ENCODE measurements around the gene YRDC. TPM values are rescaled to one million over a fixed set of nuclear protein-coding genes. Genes with fewer than 3 reads are reported as not detected.

The YRDC gene
- total and polyA plus RNA-seq, 2 of the 13 experiments (the other 11 are each of a cell fraction or from before 2014, with no cell fraction given), result 27.5 to 29.2 TPM

DNA sequence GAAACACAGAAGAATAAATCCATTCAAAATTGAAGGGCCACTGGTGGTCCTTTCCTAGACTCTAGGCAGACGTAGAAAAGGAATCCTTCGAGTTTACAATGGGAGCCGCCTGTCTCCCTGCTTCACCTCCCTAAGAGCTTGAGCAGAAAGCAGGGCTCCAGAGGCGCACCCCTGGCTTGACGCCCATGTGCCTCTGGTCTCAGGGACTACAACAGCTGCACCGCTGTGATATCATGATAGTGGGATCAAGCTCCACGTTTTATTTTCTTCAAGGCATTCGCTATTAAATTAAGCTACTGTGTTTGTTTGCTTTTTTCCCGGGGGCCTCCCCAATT lies 821 bp downstream of the YRDC start:
- H3K79me2 ChIP-seq (ENCODE audit: insufficient read depth, low read length), result peaks cover 17% of the 10 kb centered on the region
- peak overlapping the region; percentile 75 for H3K27ac ChIP-seq (ENCODE audit: extremely low read length, insufficient read depth, low read length)
- ATAC-seq (no peak), FAIRE-seq (no peak), DNase-seq (ENCODE audit: low spot score) (no peak)
- H3K27me3 ChIP-seq (ENCODE audit: control insufficient read depth in 1 of 2, insufficient read depth in 2 of 2, low read length in 2 of 2), result no peaks in the 10 kb centered on the region; a peak in 1 of 5 replicates
- intact Hi-C loops (cut with micrococcal nuclease; ENCODE audit: unreplicated experiment) (loop anchor here (1.0 kb wide), 2 partner anchors 52 to 115 kb away; partner anchors contain the start of genes CDCA8 and MTF1), in situ Hi-C loops (cut with HindIII; ENCODE audit: extremely low pct_ligation_motif_present, low pct_unique_long_range_greater_than_20kb) (no loop called here)
- peak overlapping the region; percentile 78 for H3K9ac ChIP-seq (ENCODE audit: insufficient read depth, low read depth, low read length)
- ChIA-PET CTCF (ENCODE audit: low intra/inter-chr PET ratio, low total read pairs) (no interaction called here), POLR2A (interaction anchor here (1.6 to 2.9 kb wide), 3 partner anchors 13 to 117 kb away, joined by 4 to 19 read pairs (median 17); partner anchors contain the start of gene MTF1)
- H3K36me3 ChIP-seq (replicated peaks in 1 of 2; ENCODE audit: control insufficient read depth in 1 of 2, insufficient read depth in 2 of 2, low read length in 2 of 2), result peaks cover 11 to 45% of the 10 kb centered on the region in 2 experiments
- H3K4me3 ChIP-seq (replicated peaks in 1 of 3; ENCODE audit: insufficient read depth in 1 of 3, low read depth in 2 of 3, low read length in 3 of 3), result peak overlapping the region; percentile 72 to 85 (median 75)
- H3K9me3 ChIP-seq (ENCODE audit: low read length), result no peaks in the 10 kb centered on the region
- no peak overlapping the region for H2AFZ ChIP-seq (ENCODE audit: low read length)
- peaks cover 5% of the 10 kb centered on the region; the same call in 1 of the 2 replicates for H4K20me1 ChIP-seq (ENCODE audit: insufficient read depth, low read length)
- no TSS peak for BruUV-seq (replicated peaks)
- H3K4me2 ChIP-seq (ENCODE audit: low read depth, low read length), result peak overlapping the region; percentile 95
- WGBS (ENCODE audit: low lambda C conversion rate), result 4% methylated on average over 5 of the region's 9 CpGs
- H3K4me1 ChIP-seq (ENCODE audit: insufficient read depth, low read length), result peaks cover 42% of the 10 kb centered on the region
- TF ChIP-seq, protein P1, sequence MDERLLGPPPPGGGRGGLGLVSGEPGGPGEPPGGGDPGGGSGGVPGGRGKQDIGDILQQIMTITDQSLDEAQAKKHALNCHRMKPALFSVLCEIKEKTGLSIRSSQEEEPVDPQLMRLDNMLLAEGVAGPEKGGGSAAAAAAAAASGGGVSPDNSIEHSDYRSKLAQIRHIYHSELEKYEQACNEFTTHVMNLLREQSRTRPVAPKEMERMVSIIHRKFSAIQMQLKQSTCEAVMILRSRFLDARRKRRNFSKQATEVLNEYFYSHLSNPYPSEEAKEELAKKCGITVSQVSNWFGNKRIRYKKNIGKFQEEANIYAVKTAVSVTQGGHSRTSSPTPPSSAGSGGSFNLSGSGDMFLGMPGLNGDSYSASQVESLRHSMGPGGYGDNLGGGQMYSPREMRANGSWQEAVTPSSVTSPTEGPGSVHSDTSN (CRISPR knock-in tag; IDR thresholded peaks at IDR 0.05), result no peak
- TF ChIP-seq ZNF891 (CRISPR knock-in tag; IDR thresholded peaks at IDR 0.05), result 0 out of 2 replicates have a peak, but pooled peaks have one; percentile 0
- 0 out of 2 replicates have a peak, but pooled peaks have one; percentile 36 for TF ChIP-seq ZNF747 (CRISPR knock-in tag; IDR thresholded peaks at IDR 0.05; ENCODE audit: borderline replicate concordance)
- TF ChIP-seq, protein P2, sequence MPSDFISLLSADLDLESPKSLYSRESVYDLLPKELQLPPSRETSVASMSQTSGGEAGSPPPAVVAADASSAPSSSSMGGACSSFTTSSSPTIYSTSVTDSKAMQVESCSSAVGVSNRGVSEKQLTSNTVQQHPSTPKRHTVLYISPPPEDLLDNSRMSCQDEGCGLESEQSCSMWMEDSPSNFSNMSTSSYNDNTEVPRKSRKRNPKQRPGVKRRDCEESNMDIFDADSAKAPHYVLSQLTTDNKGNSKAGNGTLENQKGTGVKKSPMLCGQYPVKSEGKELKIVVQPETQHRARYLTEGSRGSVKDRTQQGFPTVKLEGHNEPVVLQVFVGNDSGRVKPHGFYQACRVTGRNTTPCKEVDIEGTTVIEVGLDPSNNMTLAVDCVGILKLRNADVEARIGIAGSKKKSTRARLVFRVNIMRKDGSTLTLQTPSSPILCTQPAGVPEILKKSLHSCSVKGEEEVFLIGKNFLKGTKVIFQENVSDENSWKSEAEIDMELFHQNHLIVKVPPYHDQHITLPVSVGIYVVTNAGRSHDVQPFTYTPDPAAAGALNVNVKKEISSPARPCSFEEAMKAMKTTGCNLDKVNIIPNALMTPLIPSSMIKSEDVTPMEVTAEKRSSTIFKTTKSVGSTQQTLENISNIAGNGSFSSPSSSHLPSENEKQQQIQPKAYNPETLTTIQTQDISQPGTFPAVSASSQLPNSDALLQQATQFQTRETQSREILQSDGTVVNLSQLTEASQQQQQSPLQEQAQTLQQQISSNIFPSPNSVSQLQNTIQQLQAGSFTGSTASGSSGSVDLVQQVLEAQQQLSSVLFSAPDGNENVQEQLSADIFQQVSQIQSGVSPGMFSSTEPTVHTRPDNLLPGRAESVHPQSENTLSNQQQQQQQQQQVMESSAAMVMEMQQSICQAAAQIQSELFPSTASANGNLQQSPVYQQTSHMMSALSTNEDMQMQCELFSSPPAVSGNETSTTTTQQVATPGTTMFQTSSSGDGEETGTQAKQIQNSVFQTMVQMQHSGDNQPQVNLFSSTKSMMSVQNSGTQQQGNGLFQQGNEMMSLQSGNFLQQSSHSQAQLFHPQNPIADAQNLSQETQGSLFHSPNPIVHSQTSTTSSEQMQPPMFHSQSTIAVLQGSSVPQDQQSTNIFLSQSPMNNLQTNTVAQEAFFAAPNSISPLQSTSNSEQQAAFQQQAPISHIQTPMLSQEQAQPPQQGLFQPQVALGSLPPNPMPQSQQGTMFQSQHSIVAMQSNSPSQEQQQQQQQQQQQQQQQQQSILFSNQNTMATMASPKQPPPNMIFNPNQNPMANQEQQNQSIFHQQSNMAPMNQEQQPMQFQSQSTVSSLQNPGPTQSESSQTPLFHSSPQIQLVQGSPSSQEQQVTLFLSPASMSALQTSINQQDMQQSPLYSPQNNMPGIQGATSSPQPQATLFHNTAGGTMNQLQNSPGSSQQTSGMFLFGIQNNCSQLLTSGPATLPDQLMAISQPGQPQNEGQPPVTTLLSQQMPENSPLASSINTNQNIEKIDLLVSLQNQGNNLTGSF (CRISPR knock-in tag; IDR thresholded peaks at IDR 0.05), result no peak
- TF ChIP-seq ZSCAN20 (CRISPR knock-in tag; IDR thresholded peaks at IDR 0.05; ENCODE audit: borderline replicate concordance), result 0 out of 2 replicates have a peak, but pooled peaks have one; percentile 8
- no peak for TF ChIP-seq BATF2 (CRISPR knock-in tag; IDR thresholded peaks at IDR 0.05)
- no peak for TF ChIP-seq GABPB1 (CRISPR knock-in tag; IDR thresholded peaks at IDR 0.05)
- 0 out of 2 replicates have a peak, but pooled peaks have one; percentile 27 for TF ChIP-seq ELF4 (CRISPR knock-in tag; IDR thresholded peaks at IDR 0.05; ENCODE audit: borderline replicate concordance)
- 0 out of 2 replicates have a peak, but pooled peaks have one; percentile 10 for TF ChIP-seq FLYWCH1 (CRISPR knock-in tag; IDR thresholded peaks at IDR 0.05)
- TF ChIP-seq CREB1 (IDR thresholded peaks at IDR 0.05), result no peak
- TF ChIP-seq CREB1 (CRISPR knock-in tag; IDR thresholded peaks at IDR 0.05), result no peak; the same call in 1 of the 2 replicates
- 0 out of 2 replicates have a peak, but pooled peaks have one; percentile 2 for TF ChIP-seq SP4 (CRISPR knock-in tag; IDR thresholded peaks at IDR 0.05)
- TF ChIP-seq PRDM10 (CRISPR knock-in tag; IDR thresholded peaks at IDR 0.05; ENCODE audit: low read depth), result no peak

Measured in HepG2 (cell line).